Measurements from ENCODE around the gene GABBR1.

Gene GABBR1

GRCh38 chr6:29527564-29527963, 105.4 kb downstream of the GABBR1 start:
- DNase-seq (ENCODE audit: low read depth in 3 of 3): no peak

DNA sequence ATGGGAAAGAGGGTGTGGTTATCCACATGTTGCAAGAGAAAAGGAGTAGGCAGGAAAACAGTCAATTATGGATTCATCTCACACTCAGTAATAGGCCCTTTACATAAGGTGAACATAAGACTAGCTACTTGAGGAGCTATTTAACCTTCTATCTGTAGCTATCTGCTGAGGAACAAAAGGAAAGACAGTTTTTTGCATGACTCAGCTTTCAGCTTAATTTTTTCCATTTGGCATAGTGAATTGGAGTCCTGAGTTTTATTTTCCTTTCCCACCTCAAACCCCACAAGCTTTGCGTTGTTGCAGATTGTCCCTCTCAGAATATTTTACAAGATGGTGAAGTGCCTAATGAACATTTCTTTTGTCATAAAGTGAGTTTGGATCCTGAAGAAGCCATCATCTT, 105.9 kb downstream of the GABBR1 start:
- no peak for DNase-seq (ENCODE audit: low read depth in 3 of 3)

DNA sequence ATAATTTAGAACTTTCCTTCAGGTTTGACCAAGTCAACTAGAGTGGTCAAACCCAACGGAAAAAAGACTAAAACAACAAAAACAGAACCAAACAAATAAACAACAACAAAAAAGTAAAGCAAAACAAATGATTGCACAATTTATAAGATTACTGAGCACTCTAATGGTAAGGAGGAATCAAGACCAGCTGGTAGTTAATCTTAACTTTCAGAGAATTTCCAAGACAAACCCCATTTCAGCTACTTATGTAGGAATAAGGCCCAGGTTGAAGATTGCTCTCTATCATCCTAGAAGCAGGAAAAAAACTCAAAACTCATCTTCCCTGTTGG, 107.7 kb downstream of the GABBR1 start:
- no peak for DNase-seq (ENCODE audit: low read depth in 3 of 3)

GRCh38 chr6:29524444-29525310, 108.3 kb downstream of the GABBR1 start:
- no peak for DNase-seq (ENCODE audit: low read depth in 3 of 3)

DNA sequence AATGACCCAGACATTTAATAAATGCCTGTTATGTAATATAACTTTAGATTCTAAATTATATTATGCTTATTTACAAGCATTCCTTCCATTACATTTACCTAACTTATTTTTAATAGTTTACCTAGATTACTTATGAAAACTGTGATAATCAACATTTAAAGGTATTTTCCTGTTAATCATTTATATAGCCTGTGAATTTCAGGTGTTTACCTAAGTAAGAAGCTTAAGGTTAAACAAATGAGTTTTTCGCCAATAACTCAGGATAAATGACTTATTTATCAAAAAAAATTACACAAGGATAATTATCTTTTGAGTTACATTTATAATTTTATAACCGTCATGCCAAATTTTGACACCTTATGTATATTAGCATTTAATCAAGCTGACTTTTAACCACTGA, 108.9 kb downstream of the GABBR1 start:
- no peak for DNase-seq (ENCODE audit: low read depth in 3 of 3)

DNA sequence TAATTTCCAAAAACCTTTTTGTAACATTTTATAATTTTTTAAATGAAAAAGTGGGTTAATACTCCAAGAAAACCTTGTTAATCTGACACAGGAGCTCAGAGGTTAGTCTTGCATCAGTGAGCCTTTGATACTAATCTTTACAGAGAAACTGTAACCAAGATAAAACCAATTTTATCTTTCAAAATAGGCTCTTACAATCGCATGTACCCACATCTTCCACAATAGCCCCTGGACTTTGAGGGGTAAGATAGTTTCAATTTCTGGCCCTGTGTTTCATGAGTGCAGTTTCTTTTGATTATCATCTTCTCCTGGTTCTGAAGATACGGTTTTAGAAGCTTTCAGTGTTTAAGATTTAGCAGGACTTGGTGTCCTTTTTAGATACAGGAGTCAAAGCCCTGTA, 110.8 kb downstream of the GABBR1 start:
- no peak for DNase-seq (ENCODE audit: low read depth in 3 of 3)

- no peak for DNase-seq (ENCODE audit: low read depth in 3 of 3)
These were observed 111.8 kb downstream of the GABBR1 start for GRCh38 chr6:29521006-29521680.

- DNase-seq (ENCODE audit: low read depth in 3 of 3): no peak
These were observed 112.8 kb downstream of the GABBR1 start for GRCh38 chr6:29520232-29520631.

DNA sequence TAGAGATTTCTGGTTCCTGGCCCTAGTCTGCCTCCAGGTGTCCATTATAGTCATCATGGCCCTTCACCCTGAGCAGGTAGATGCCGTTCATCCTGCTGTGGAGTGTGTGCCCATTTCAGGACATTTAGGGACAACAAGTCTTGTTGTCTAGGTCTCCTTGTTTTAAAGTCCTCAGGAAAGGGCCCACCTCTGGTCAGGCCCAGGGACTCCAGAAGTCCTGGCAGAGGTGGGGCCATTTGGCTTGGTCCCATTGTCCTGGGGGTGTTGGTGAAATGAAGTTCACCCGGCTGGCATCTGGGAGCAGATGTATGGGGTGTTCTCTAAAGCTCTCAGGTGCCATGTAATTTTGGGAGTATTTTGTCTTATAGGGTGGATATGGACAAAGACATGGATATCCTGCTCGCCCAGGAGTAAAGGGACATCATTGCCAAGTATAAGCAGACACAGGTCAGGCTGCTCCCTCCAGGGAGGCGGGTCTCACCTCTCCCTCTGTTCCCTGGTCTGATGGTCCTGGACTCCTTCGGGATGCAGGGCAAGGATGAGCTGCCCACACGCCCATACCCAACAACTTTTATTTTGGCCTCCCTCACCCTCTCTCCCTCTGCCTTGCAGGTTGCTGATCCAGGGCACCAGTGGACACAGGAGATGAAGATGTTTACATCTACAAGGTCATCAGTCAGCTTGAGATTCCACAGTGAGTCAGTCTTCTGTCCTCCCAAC, 113.5 kb downstream of the GABBR1 start:
- DNase-seq (ENCODE audit: low read depth in 3 of 3): no peak

GRCh38 chr6:29517728-29518440, 115.1 kb downstream of the GABBR1 start:
- DNase-seq (ENCODE audit: low read depth in 3 of 3): no peak

- DNase-seq (ENCODE audit: low read depth in 3 of 3): no peak
These were observed 115.7 kb downstream of the GABBR1 start for GRCh38 chr6:29517245-29517644.

DNA sequence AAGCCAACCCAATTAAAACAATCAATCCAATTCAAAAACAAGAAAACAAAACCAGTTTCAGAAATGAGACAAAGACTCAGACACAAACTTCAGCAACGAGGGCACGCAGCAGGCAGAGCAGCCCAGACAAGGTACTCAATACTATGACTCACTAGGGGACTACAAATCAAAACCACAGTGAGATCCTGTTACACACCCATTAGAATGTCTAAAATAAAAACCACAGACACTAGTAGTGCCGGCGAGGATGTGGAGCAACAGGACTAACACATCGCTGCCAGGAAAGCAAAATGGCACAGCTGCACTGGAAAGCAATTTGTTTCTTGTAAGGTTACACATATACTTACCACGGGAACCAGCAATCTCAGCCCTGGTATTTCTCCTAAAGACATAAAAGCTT, 116.9 kb downstream of the GABBR1 start:
- DNase-seq (ENCODE audit: low read depth in 3 of 3): peak; percentile 3 to 11 (median 10)

GRCh38 chr6:29510746-29511300, 122.2 kb downstream of the GABBR1 start:
- no peak for DNase-seq (ENCODE audit: low read depth in 3 of 3)

- DNase-seq (ENCODE audit: low read depth in 3 of 3): no peak
These were observed 122.8 kb downstream of the GABBR1 start for GRCh38 chr6:29510202-29510601.
